GM12878 (cell line): ENCODE results near the gene COX18. TPM values are rescaled to one million over a fixed set of nuclear protein-coding genes. Genes with fewer than 3 reads are reported as not detected.

Source experiments
- ATAC-seq: fragments of 200-7000 bp; cut with Tn5 transposase; 3 replicates; pipeline ENCODE4 v1.9.1; 2020; ENCODE audit warnings: mild to moderate bottlenecking, moderate library complexity
- BruUV-seq: library from RNA; stranded (reverse); fragments of 400-500 nt; replicated peaks from 2 replicates; lab custom pipeline; 2021; lab: Mats Ljungman, UMichigan
- CTCF ChIA-PET: fragments of 300-600 bp; sonication (Branson Sonifier 250); formaldehyde crosslinking; extraction: SDS; loops from one replicate; lab custom pipeline; 2021; ENCODE audit warnings: inconsistent platforms; lab: Yijun Ruan, JAX
- POLR2A ChIA-PET: fragments of 350-600 bp; formaldehyde crosslinking; extraction: SDS; loops from one replicate; lab custom pipeline; 2021; ENCODE audit warnings: inconsistent platforms; lab: Charles Lee
- RAD21 ChIA-PET: fragments of 300-600 bp; sonication (Branson Sonifier 250); formaldehyde crosslinking; loops from one replicate; lab custom pipeline; 2023; ENCODE audit warnings: antibody characterized with exemption; ENCODE audit not compliant: unreplicated experiment; lab: Charles Lee
- SMC1A ChIA-PET: fragments of 300-600 bp; sonication (Branson Sonifier 250); formaldehyde crosslinking; loops from one replicate; lab custom pipeline; 2023; ENCODE audit not compliant: unreplicated experiment, uncharacterized antibody; lab: Charles Lee
- DNase-seq: peaks from one replicate; pipeline ENCODE4 v3.0.0-alpha.2; 2011; ENCODE audit warnings: low read depth, low spot score
- FAIRE-seq: peaks from 3 replicates; lab custom pipeline; 2011; peaks lifted over from hg19 to GRCh38; lab: Jason Lieb, UNC
- H2AFZ ChIP-seq: 2 replicates; pipeline ENCODE4 v1.6.0; 2011; ENCODE audit warnings: low read depth, low read length, control low read depth; ENCODE audit not compliant: control insufficient read depth
- H3K27ac ChIP-seq: 2 replicates; pipeline ENCODE4 v1.5.1; 2011; ENCODE audit warnings: control low read depth; ENCODE audit not compliant: control insufficient read depth, insufficient read depth
- H3K27me3 ChIP-seq, 2 experiments: replicated peaks in 1 of 2; 2 replicates each; pipeline versions ENCODE4 v1.6.0 to v1.6.1; 2011; ENCODE audit warnings: low read length in 1 of 2; ENCODE audit not compliant: control insufficient read depth in 2 of 2, insufficient read depth in 2 of 2
- H3K36me3 ChIP-seq, 2 experiments: 2 replicates each; pipeline ENCODE4 v1.5.1; 2011; ENCODE audit warnings: low read length in 1 of 2; ENCODE audit not compliant: control insufficient read depth in 2 of 2, insufficient read depth in 2 of 2
- H3K4me1 ChIP-seq: 2 replicates; pipeline ENCODE4 v1.6.1; 2011; ENCODE audit warnings: mild to moderate bottlenecking, low read length, moderate library complexity, mixed read lengths; ENCODE audit not compliant: control insufficient read depth, insufficient read depth
- H3K4me2 ChIP-seq: 2 replicates; pipeline ENCODE4 v1.6.0; 2011; ENCODE audit warnings: control low read depth; ENCODE audit not compliant: control insufficient read depth, insufficient read depth
- H3K4me3 ChIP-seq: fragments of 200-600 bp; sonication (generic); 2 replicates; pipeline ENCODE4 v1.5.1; 2016
- H3K79me2 ChIP-seq: 2 replicates; pipeline ENCODE4 v1.6.0; 2011; ENCODE audit warnings: low read length; ENCODE audit not compliant: control insufficient read depth, insufficient read depth
- H3K9ac ChIP-seq: 2 replicates; pipeline ENCODE4 v1.8.0; 2011; ENCODE audit warnings: low read length, control low read depth, mixed read lengths; ENCODE audit not compliant: control insufficient read depth, insufficient read depth
- H3K9me3 ChIP-seq: replicated peaks from 3 replicates; pipeline ENCODE4 v1.5.1; 2011; ENCODE audit warnings: mild to moderate bottlenecking, low read length; ENCODE audit not compliant: control insufficient read depth, insufficient read depth
- H4K20me1 ChIP-seq: 2 replicates; pipeline ENCODE4 v1.6.0; 2011; ENCODE audit not compliant: control insufficient read depth, insufficient read depth
- CBX3 ChIP-seq: fragments of 200-600 bp; sonication (generic); IDR thresholded peaks from 2 replicates; pipeline ENCODE4 v1.6.1; 2016; ENCODE audit warnings: low read depth, borderline replicate concordance
- CREB1 ChIP-seq: IDR thresholded peaks from 2 replicates; pipeline ENCODE4 v1.6.1; 2012; ENCODE audit warnings: low read depth, mild to moderate bottlenecking, inconsistent platforms
- CREM ChIP-seq: IDR thresholded peaks from 2 replicates; pipeline ENCODE4 v1.6.1; 2014; ENCODE audit warnings: antibody characterized with exemption, low read depth
- IKZF2 ChIP-seq, 2 experiments: fragments of 450-650 bp; IDR thresholded peaks; 2 replicates each; pipeline ENCODE4 v1.6.1; 2017; ENCODE audit warnings: mild to moderate bottlenecking in 2 of 2, moderate library complexity in 2 of 2
- MEF2B ChIP-seq: fragments of 450-650 bp; IDR thresholded peaks from 2 replicates; pipeline ENCODE4 v1.6.1; 2018; ENCODE audit warnings: mild to moderate bottlenecking, moderate library complexity; ENCODE audit not compliant: partially characterized antibody, poor library complexity, severe bottlenecking
- MYC ChIP-seq: IDR thresholded peaks from 2 replicates; pipeline ENCODE4 v1.6.1; 2011; ENCODE audit warnings: mild to moderate bottlenecking, low read length, moderate library complexity, inconsistent platforms; ENCODE audit not compliant: insufficient read depth, insufficient replicate concordance, insufficient read length, severe bottlenecking
- POLR2A ChIP-seq: IDR thresholded peaks from 2 replicates; pipeline ENCODE4 v1.6.1; 2011; ENCODE audit warnings: low read depth, mild to moderate bottlenecking, low read length
- TCF12 ChIP-seq: IDR thresholded peaks from 2 replicates; pipeline ENCODE4 v1.6.1; 2011; ENCODE audit warnings: low read depth, mild to moderate bottlenecking, low read length
- ZBED1 ChIP-seq: IDR thresholded peaks from 2 replicates; pipeline ENCODE4 v1.6.1; 2016; ENCODE audit warnings: borderline replicate concordance
- WGBS: methylation state at CpG from one replicate; pipeline ENCODE4 v1.1.6; 2016; ENCODE audit warnings: low lambda C conversion rate; ENCODE audit not compliant: insufficient replicate concordance, insufficient coverage; ENCODE audit errors: missing lambda C conversion rate; 5-methylcytosine and 5-hydroxymethylcytosine counted together
- in situ Hi-C: fragments of 300-500 bp; cut with MboI; formaldehyde crosslinking; loops from 9 replicates; pipeline ENCODE4 v1.14.3; 2018; ENCODE audit warnings: mixed read lengths
- intact Hi-C: fragments of 100-400 bp; cut with micrococcal nuclease; formaldehyde crosslinking; loops from one replicate; pipeline ENCODE4 v1.14.2; 2022; ENCODE audit not compliant: unreplicated experiment
- polyA plus RNA-seq, 11 experiments: library from polyadenylated mRNA; depleted of rRNA in 4 of 11; unstranded in 6 of 11; stranded (reverse) in 5 of 11; fragments of >200 nt; fragmentation: Nextera tagmentation in 4 of 11; fragmentation: Illumina TruSeq in 1 of 11; extraction: Ambion mirVana in 4 of 11; extraction: Trizol in 1 of 11; gene quantifications; 1 replicate in 1 of 11; 2 replicates in 10 of 11; pipeline versions ENCODE4 v1.2.1 to v1.2.3, GENCODE V29; 2011 to 2016; ENCODE audit warnings: inconsistent platforms in 2 of 11, missing spikeins in 2 of 11, low read depth in 1 of 11
- total RNA-seq, 4 experiments: library from RNA; depleted of rRNA in 3 of 4; stranded (reverse); fragments of >200 nt in 3 of 4; fragmentation: Illumina TruSeq in 1 of 4; extraction: Trizol in 1 of 4; gene quantifications; 2 replicates each; pipeline versions ENCODE4 v1.2.1 to v1.2.3, GENCODE V29; 2013 to 2021
- TF ChIP-seq, protein P1 (sequence below): IDR thresholded peaks from 2 replicates; pipeline ENCODE4 v1.6.1; 2011; ENCODE audit warnings: low read depth, mild to moderate bottlenecking, low read length, moderate library complexity, borderline replicate concordance; ENCODE audit errors: extremely low read depth
- TF ChIP-seq, protein P2 (sequence below): fragments of 450-650 bp; IDR thresholded peaks from 2 replicates; pipeline ENCODE4 v1.6.1; 2016; ENCODE audit warnings: mild to moderate bottlenecking, moderate library complexity, borderline replicate concordance
- TF ChIP-seq, protein P3 (sequence below): IDR thresholded peaks from 2 replicates; pipeline ENCODE4 v1.6.1; 2011; ENCODE audit warnings: mild to moderate bottlenecking, low read depth, low read length, moderate library complexity; ENCODE audit not compliant: insufficient replicate concordance

Gene COX18
- total and polyA plus RNA-seq, 10 of the 15 experiments (the other 5 are each of a cell fraction or from before 2014, with no cell fraction given), result 7.2 to 36.4 (median 17.7) TPM

DNA sequence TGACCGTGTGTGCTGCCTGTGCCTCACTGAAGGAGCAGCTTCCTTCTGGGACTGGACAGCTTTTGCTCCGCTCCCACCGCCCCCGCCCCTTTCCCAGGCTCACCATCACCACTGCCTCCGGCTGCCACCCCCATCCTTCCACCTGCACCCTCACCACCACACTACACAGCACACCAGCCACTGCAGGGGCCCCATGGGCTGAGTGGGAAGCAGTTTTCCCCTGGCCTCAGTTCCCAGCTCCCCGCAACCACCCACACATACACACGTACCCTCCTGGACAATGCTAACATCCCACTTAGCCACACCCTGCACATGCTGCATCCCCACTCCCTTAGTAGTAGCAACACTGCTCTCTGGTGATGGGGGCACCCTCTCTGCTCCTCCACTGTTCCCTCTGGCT lies 29.6 kb upstream of the COX18 start:
- FAIRE-seq, result no peak
- H3K27ac ChIP-seq, result no peak overlapping the region

DNA sequence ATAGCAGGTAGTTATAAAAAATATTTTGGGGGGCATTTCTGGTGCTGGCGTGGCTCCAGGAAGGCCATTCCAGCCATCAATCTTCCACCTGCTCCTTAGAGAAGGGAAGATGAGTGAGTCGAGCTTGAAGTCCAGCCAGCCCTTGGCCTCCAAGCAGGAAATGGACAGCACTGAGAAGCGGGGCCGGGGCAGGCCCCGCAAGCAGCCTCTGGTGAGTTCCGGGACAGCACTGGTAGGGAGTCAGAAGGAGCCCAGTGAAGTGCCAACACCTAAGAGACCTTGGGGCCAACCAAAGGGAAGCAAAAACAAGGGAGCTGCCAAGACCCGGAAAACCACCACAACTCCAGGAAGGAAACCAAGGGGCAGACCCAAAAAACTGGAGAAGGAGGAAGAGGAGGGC lies 29.2 kb upstream of the COX18 start:
- CTCF ChIA-PET, result interaction anchor here (1.4 kb wide), 1 partner anchor 19 kb away, joined by 3 read pairs; no protein-coding TSS in a partner anchor
- Histone ChIP-seq H3K79me2 (no peaks in the 10 kb centered on the region), H3K36me3 (peaks cover 6 to 24% of the 10 kb centered on the region in 2 experiments), H3K4me2 (no peak overlapping the region), H3K9me3 (no peaks in the 10 kb centered on the region), H4K20me1 (no peaks in the 10 kb centered on the region), H2AFZ (no peak overlapping the region), H3K27me3 (no peaks in the 10 kb centered on the region), H3K27ac (no peak overlapping the region), H3K9ac (no peak overlapping the region), H3K4me1 (no peaks in the 10 kb centered on the region), H3K4me3 (no peak overlapping the region)
- POLR2A ChIA-PET, result no interaction called here
- WGBS, result 99% methylated on average over 7 of the region's 7 CpGs
- intact Hi-C loops, result no loop called here
- ATAC-seq, result no peak
- no TSS peak for BruUV-seq
- in situ Hi-C loops, result no loop called here
- no peak for DNase-seq
- SMC1A ChIA-PET, result no interaction called here
- no peak for FAIRE-seq
- RAD21 ChIA-PET, result no interaction called here
- no peak for TF ChIP-seq CBX3
- no peak for TF ChIP-seq ZBED1
- TF ChIP-seq CREM, result no peak
- no peak for TF ChIP-seq CREB1
- TF ChIP-seq MEF2B, result no peak
- TF ChIP-seq, protein P1, sequence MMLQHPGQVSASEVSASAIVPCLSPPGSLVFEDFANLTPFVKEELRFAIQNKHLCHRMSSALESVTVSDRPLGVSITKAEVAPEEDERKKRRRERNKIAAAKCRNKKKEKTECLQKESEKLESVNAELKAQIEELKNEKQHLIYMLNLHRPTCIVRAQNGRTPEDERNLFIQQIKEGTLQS, result no peak
- no peak for TF ChIP-seq TCF12
- TF ChIP-seq, protein P2, sequence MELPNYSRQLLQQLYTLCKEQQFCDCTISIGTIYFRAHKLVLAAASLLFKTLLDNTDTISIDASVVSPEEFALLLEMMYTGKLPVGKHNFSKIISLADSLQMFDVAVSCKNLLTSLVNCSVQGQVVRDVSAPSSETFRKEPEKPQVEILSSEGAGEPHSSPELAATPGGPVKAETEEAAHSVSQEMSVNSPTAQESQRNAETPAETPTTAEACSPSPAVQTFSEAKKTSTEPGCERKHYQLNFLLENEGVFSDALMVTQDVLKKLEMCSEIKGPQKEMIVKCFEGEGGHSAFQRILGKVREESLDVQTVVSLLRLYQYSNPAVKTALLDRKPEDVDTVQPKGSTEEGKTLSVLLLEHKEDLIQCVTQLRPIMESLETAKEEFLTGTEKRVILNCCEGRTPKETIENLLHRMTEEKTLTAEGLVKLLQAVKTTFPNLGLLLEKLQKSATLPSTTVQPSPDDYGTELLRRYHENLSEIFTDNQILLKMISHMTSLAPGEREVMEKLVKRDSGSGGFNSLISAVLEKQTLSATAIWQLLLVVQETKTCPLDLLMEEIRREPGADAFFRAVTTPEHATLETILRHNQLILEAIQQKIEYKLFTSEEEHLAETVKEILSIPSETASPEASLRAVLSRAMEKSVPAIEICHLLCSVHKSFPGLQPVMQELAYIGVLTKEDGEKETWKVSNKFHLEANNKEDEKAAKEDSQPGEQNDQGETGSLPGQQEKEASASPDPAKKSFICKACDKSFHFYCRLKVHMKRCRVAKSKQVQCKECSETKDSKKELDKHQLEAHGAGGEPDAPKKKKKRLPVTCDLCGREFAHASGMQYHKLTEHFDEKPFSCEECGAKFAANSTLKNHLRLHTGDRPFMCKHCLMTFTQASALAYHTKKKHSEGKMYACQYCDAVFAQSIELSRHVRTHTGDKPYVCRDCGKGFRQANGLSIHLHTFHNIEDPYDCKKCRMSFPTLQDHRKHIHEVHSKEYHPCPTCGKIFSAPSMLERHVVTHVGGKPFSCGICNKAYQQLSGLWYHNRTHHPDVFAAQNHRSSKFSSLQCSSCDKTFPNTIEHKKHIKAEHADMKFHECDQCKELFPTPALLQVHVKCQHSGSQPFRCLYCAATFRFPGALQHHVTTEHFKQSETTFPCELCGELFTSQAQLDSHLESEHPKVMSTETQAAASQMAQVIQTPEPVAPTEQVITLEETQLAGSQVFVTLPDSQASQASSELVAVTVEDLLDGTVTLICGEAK, result no peak
- TF ChIP-seq, protein P3, sequence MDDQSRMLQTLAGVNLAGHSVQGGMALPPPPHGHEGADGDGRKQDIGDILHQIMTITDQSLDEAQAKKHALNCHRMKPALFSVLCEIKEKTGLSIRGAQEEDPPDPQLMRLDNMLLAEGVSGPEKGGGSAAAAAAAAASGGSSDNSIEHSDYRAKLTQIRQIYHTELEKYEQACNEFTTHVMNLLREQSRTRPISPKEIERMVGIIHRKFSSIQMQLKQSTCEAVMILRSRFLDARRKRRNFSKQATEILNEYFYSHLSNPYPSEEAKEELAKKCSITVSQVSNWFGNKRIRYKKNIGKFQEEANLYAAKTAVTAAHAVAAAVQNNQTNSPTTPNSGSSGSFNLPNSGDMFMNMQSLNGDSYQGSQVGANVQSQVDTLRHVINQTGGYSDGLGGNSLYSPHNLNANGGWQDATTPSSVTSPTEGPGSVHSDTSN, result no peak
- no peak for TF ChIP-seq IKZF2 (IDR thresholded peaks at IDR 0.05)

More for the DNA sequence above, 29.6 kb upstream of the COX18 start:
- H3K9me3 ChIP-seq, result no peaks in the 10 kb centered on the region
- ChIA-PET SMC1A (no interaction called here), CTCF (interaction anchor here (1.4 kb wide), 1 partner anchor 18 kb away, joined by 3 read pairs; no protein-coding TSS in a partner anchor), POLR2A (no interaction called here), RAD21 (no interaction called here)
- intact Hi-C loops (no loop called here), in situ Hi-C loops (no loop called here)
- WGBS, result 100% methylated on average over 7 of the region's 7 CpGs
- ATAC-seq (no peak), DNase-seq (no peak)
- no peak overlapping the region for H2AFZ ChIP-seq
- BruUV-seq, result no TSS peak
- no peaks in the 10 kb centered on the region for H3K4me1 ChIP-seq
- no peaks in the 10 kb centered on the region for H3K79me2 ChIP-seq
- H3K9ac ChIP-seq, result no peak overlapping the region
- TF ChIP-seq POLR2A (peak; percentile 50; the same call in 1 of the 2 replicates), MYC (no peak)
- H3K36me3 ChIP-seq, result peaks cover 6 to 24% of the 10 kb centered on the region in 2 experiments
- H4K20me1 ChIP-seq, result no peaks in the 10 kb centered on the region
- no peaks in the 10 kb centered on the region for H3K27me3 ChIP-seq
- no peak overlapping the region for H3K4me3 ChIP-seq
- H3K4me2 ChIP-seq, result no peak overlapping the region
